HepG2 (cell line): ENCODE data around the gene POFUT2. TPM values are rescaled to one million over a fixed set of nuclear protein-coding genes. Genes with fewer than 3 reads are reported as not detected.

Experiments
- ATF7 ChIP-seq, 2 experiments: fragments of 450-650 bp in 1 of 2; sonication (generic) in 1 of 2; formaldehyde crosslinking in 1 of 2; IDR thresholded peaks; 2 replicates each; pipeline versions ENCODE4 v1.4.0 to v1.6.1; 2016 to 2020; ENCODE audit warnings: antibody characterized with exemption in 1 of 2, mild to moderate bottlenecking in 1 of 2, missing genetic modification reagents in 1 of 2
- BCL6 ChIP-seq: IDR thresholded peaks from 2 replicates; pipeline ENCODE4 v1.6.1; 2016; ENCODE audit warnings: missing genetic modification reagents, missing compliant biosample characterization
- HMG20A ChIP-seq: IDR thresholded peaks from 2 replicates; pipeline ENCODE4 v1.6.1; 2016; ENCODE audit warnings: borderline replicate concordance
- HNRNPK ChIP-seq: fragments of 200-400 bp; formaldehyde crosslinking; IDR thresholded peaks from 2 replicates; pipeline ENCODE4 v1.6.1; 2018; ENCODE audit warnings: low read length, low read depth, moderate library complexity, mild to moderate bottlenecking; ENCODE audit not compliant: poor library complexity, severe bottlenecking
- ISL2 ChIP-seq: sonication (generic); formaldehyde crosslinking; IDR thresholded peaks from 2 replicates; pipeline ENCODE4 v1.5.0; 2020; ENCODE audit warnings: missing genetic modification reagents
- KDM1A ChIP-seq: IDR thresholded peaks from 2 replicates; pipeline ENCODE4 v1.6.1; 2016; ENCODE audit warnings: missing compliant biosample characterization
- KLF9 ChIP-seq: IDR thresholded peaks from 2 replicates; pipeline ENCODE4 v1.6.1; 2016; ENCODE audit warnings: low read depth
- MIER3 ChIP-seq: IDR thresholded peaks from 2 replicates; pipeline ENCODE4 v1.6.1; 2016; ENCODE audit warnings: missing compliant biosample characterization, borderline replicate concordance
- REL ChIP-seq: sonication (generic); formaldehyde crosslinking; conservative IDR thresholded peaks from 2 replicates; pipeline ENCODE4 v1.8.0; 2022; ENCODE audit warnings: mild to moderate bottlenecking, missing genetic modification reagents, moderate library complexity
- REXO4 ChIP-seq: sonication (generic); formaldehyde crosslinking; IDR thresholded peaks from 2 replicates; pipeline ENCODE4 v1.8.0; 2022; ENCODE audit warnings: missing genetic modification reagents, mild to moderate bottlenecking, borderline replicate concordance
- SRSF4 ChIP-seq: fragments of 200-400 bp; formaldehyde crosslinking; IDR thresholded peaks from one replicate; pipeline ENCODE4 v1.6.1; 2018; ENCODE audit warnings: mild to moderate bottlenecking, low read depth, low read length, moderate library complexity; ENCODE audit not compliant: poor library complexity, severe bottlenecking
- THYN1 ChIP-seq: sonication (generic); formaldehyde crosslinking; IDR thresholded peaks from 2 replicates; pipeline ENCODE4 v1.8.1; 2023; ENCODE audit warnings: low read depth, mild to moderate bottlenecking, moderate library complexity, missing genetic modification reagents, borderline replicate concordance
- ZFP36 ChIP-seq: fragments of 150-350 bp; IDR thresholded peaks from 2 replicates; pipeline ENCODE4 v1.6.1; 2018; ENCODE audit warnings: borderline replicate concordance, low read length, low read depth; ENCODE audit not compliant: partially characterized antibody
- ZKSCAN8 ChIP-seq: IDR thresholded peaks from 2 replicates; pipeline ENCODE4 v1.6.1; 2016; ENCODE audit warnings: borderline replicate concordance, missing genetic modification reagents, missing compliant biosample characterization
- ZNF333 ChIP-seq: sonication (generic); formaldehyde crosslinking; IDR thresholded peaks from 2 replicates; pipeline ENCODE4 v1.4.0; 2020; ENCODE audit warnings: mild to moderate bottlenecking, missing genetic modification reagents, borderline replicate concordance
- ZNF775 ChIP-seq: sonication (generic); formaldehyde crosslinking; IDR thresholded peaks from 2 replicates; pipeline ENCODE4 v1.4.0; 2020; ENCODE audit warnings: missing genetic modification reagents, mild to moderate bottlenecking, moderate library complexity, borderline replicate concordance
- ZNF780A ChIP-seq: sonication (generic); formaldehyde crosslinking; IDR thresholded peaks from 2 replicates; pipeline ENCODE4 v1.8.0; 2022; ENCODE audit warnings: mild to moderate bottlenecking, missing genetic modification reagents, moderate library complexity
- ZNF878 ChIP-seq: sonication (generic); formaldehyde crosslinking; IDR thresholded peaks from 2 replicates; pipeline ENCODE4 v1.8.1; 2023; ENCODE audit warnings: mild to moderate bottlenecking, missing genetic modification reagents, moderate library complexity
- polyA plus RNA-seq, 8 experiments: library from polyadenylated mRNA; depleted of rRNA in 3 of 8; stranded (reverse) in 7 of 8; unstranded in 1 of 8; fragments of >200 nt; fragmentation: Illumina TruSeq in 4 of 8; extraction: Trizol in 4 of 8; gene quantifications; 2 replicates each; pipeline versions ENCODE4 v1.2.1 to v1.2.3, GENCODE V29; 2011 to 2016; ENCODE audit warnings: low read depth in 4 of 8, missing spikeins in 1 of 8, mixed read lengths in 1 of 8; ENCODE audit not compliant: insufficient read depth in 1 of 8
- total RNA-seq, 5 experiments: library from RNA; depleted of rRNA; stranded (reverse); fragments of >200 nt; fragmentation: Illumina TruSeq; extraction: Trizol; gene quantifications; 2 replicates each; pipeline ENCODE4 v1.2.3, GENCODE V29; 2016; ENCODE audit warnings: low read depth in 1 of 5
- TF ChIP-seq, protein P1 (sequence below), 2 experiments: fragments of 450-650 bp in 1 of 2; sonication (generic) in 1 of 2; formaldehyde crosslinking; IDR thresholded peaks; 2 replicates each; pipeline versions ENCODE4 v1.5.0 to v1.8.0; 2020 to 2022; ENCODE audit warnings: mild to moderate bottlenecking in 1 of 2, missing genetic modification reagents in 1 of 2
- TF ChIP-seq, protein P2 (sequence below): sonication (generic); formaldehyde crosslinking; IDR thresholded peaks from 2 replicates; pipeline ENCODE4 v1.4.0; 2020; ENCODE audit warnings: mild to moderate bottlenecking, missing genetic modification reagents
- TF ChIP-seq, protein P3 (sequence below): sonication (generic); formaldehyde crosslinking; IDR thresholded peaks from 2 replicates; pipeline ENCODE4 v1.8.1; 2023; ENCODE audit warnings: mild to moderate bottlenecking, moderate library complexity, missing genetic modification reagents
- TF ChIP-seq, protein P4 (sequence below): sonication (generic); formaldehyde crosslinking; IDR thresholded peaks from 2 replicates; pipeline ENCODE4 v1.8.0; 2022; ENCODE audit warnings: low read depth, missing genetic modification reagents
- TF ChIP-seq, protein P5 (sequence below): sonication (generic); formaldehyde crosslinking; conservative IDR thresholded peaks from 2 replicates; pipeline ENCODE4 v1.8.1; 2023; ENCODE audit warnings: missing genetic modification reagents

The POFUT2 gene
- total and polyA plus RNA-seq, 2 of the 13 experiments (the other 11 are each of a cell fraction or from before 2014, with no cell fraction given), result 22.8 to 24.0 TPM

DNA sequence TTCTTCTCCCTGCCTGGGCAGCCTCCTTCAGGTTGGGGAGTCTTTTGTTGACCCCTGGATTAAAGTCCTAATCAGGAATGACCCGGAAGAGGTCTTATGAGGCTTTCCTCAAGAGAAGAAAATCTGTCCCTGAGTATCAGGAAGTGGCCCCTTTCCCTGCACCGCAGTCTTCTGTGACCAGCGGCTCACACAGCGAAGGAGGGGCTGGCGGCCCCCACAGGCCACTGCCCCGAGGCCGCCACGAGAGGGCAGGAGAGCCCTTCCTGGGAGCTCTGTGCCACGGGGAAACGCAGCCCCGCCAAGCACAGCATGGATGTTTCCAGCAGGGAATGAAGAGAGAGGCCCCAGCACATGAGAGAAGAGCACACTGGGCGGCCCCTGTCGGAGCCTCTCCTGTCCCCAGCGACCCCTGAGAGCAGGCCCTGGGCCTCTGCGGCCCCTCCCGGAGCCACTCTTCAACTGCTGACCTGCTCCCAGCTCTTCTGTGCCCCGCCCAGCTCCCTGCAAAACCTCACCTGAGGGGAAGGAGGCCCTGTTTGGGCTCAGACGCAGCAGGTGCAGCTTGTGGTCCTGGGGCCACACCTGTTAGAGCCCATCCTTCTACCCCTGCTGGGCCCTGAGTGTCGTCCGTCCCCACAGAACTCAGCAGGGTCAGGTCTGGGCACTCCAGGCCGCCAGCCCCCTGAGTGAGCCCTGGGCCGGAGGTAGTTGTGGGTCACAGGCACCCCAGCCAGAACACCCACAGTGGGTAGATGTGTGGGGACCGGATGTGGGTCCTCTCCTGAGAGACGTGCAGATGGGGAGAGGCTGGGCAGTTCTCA is 4.9 kb upstream of the POFUT2 start (continued):
- TF ChIP-seq, protein P1, sequence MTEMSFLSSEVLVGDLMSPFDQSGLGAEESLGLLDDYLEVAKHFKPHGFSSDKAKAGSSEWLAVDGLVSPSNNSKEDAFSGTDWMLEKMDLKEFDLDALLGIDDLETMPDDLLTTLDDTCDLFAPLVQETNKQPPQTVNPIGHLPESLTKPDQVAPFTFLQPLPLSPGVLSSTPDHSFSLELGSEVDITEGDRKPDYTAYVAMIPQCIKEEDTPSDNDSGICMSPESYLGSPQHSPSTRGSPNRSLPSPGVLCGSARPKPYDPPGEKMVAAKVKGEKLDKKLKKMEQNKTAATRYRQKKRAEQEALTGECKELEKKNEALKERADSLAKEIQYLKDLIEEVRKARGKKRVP (CRISPR knock-in tag; IDR thresholded peaks at IDR 0.05), result 0 out of 4 replicates have a peak, but pooled peaks of 1 of the 2 experiments have one; percentile 29
- no peak for TF ChIP-seq REXO4 (CRISPR knock-in tag)
- peak; percentile 45; the same call in 1 of the 2 replicates for TF ChIP-seq HMG20A (CRISPR knock-in tag)
- TF ChIP-seq ZKSCAN8 (CRISPR knock-in tag), result peak; percentile 64; the same call in 1 of the 2 replicates
- TF ChIP-seq ZFP36, result no peak
- TF ChIP-seq ATF7 (IDR thresholded peaks at IDR 0.05), result no peak
- TF ChIP-seq ATF7 (CRISPR knock-in tag; IDR thresholded peaks at IDR 0.05), result peak; percentile 28; the same call in 1 of the 2 replicates
- TF ChIP-seq, protein P2, sequence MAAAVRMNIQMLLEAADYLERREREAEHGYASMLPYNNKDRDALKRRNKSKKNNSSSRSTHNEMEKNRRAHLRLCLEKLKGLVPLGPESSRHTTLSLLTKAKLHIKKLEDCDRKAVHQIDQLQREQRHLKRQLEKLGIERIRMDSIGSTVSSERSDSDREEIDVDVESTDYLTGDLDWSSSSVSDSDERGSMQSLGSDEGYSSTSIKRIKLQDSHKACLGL (CRISPR knock-in tag), result peak; percentile 7; the same call in 1 of the 2 replicates
- TF ChIP-seq, protein P3, sequence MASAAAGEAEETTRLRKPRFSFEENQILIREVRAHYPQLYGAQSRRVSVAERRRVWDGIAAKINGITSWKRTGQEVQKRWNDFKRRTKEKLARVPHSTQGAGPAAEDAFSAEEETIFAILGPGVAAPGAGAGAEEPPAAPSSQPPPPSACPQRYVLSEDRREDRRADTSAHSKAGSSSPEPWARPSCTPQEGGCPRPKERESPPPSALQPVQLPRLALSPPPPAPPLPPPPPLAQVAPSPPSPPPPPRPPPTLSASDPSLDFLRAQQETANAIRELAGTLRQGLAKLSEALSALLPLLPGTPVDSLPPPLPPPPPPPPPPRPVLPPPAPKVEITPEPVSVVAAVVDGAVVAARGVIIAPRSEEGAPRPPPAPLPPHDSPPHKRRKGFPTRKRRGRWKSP, result no peak; the same call in 1 of the 2 replicates
- no peak for TF ChIP-seq THYN1 (CRISPR knock-in tag)
- no peak for TF ChIP-seq REL (CRISPR knock-in tag)
- peak; percentile 54; the same call in 1 of the 2 replicates for TF ChIP-seq BCL6 (CRISPR knock-in tag)
- TF ChIP-seq ISL2, result no peak
- TF ChIP-seq ZNF878, result no peak
- TF ChIP-seq, protein P4, sequence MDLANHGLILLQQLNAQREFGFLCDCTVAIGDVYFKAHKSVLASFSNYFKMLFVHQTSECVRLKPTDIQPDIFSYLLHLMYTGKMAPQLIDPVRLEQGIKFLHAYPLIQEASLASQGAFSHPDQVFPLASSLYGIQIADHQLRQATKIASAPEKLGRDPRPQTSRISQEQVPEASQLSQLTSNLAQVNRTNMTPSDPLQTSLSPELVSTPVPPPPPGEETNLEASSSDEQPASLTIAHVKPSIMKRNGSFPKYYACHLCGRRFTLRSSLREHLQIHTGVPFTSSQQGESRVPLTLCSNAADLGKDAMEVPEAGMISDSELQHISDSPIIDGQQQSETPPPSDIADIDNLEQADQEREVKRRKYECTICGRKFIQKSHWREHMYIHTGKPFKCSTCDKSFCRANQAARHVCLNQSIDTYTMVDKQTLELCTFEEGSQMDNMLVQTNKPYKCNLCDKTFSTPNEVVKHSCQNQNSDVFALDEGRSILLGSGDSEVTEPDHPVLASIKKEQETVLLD (CRISPR knock-in tag), result no peak
- TF ChIP-seq HNRNPK, result no peak
- no peak for TF ChIP-seq ZNF775 (CRISPR knock-in tag)
- no peak for TF ChIP-seq SRSF4
- 0 out of 2 replicates have a peak, but pooled peaks have one; percentile 21 for TF ChIP-seq ZNF780A
- no peak for TF ChIP-seq KDM1A (CRISPR knock-in tag)
- no peak for TF ChIP-seq KLF9 (CRISPR knock-in tag)
- TF ChIP-seq ZNF333 (CRISPR knock-in tag), result no peak
- TF ChIP-seq, protein P5, sequence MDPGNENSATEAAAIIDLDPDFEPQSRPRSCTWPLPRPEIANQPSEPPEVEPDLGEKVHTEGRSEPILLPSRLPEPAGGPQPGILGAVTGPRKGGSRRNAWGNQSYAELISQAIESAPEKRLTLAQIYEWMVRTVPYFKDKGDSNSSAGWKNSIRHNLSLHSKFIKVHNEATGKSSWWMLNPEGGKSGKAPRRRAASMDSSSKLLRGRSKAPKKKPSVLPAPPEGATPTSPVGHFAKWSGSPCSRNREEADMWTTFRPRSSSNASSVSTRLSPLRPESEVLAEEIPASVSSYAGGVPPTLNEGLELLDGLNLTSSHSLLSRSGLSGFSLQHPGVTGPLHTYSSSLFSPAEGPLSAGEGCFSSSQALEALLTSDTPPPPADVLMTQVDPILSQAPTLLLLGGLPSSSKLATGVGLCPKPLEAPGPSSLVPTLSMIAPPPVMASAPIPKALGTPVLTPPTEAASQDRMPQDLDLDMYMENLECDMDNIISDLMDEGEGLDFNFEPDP (CRISPR knock-in tag), result no peak
- TF ChIP-seq MIER3 (CRISPR knock-in tag), result no peak
